Glutamatergic neuron (in vitro differentiated cells): ENCODE results near the gene COX6B2. TPM values are rescaled to one million over a fixed set of nuclear protein-coding genes. Genes with fewer than 3 reads are reported as not detected.

ENCODE experiments used
- DNase-seq: peaks from one replicate; pipeline ENCODE4 v3.0.0; 2022
- H3K27ac Mint-ChIP-seq: one replicate; pipeline ENCODE4 v1.8.0; 2020; ENCODE audit warnings: mild to moderate bottlenecking, mixed read lengths, inconsistent platforms; ENCODE audit not compliant: unreplicated experiment
- H3K27me3 Mint-ChIP-seq: one replicate; pipeline ENCODE4 v1.8.0; 2020; ENCODE audit warnings: mild to moderate bottlenecking, moderate library complexity, mixed read lengths, inconsistent platforms; ENCODE audit not compliant: unreplicated experiment
- H3K36me3 Mint-ChIP-seq: one replicate; pipeline ENCODE4 v1.8.0; 2020; ENCODE audit warnings: mild to moderate bottlenecking, mixed read lengths, inconsistent platforms; ENCODE audit not compliant: unreplicated experiment
- H3K4me1 Mint-ChIP-seq: one replicate; pipeline ENCODE4 v1.8.0; 2020; ENCODE audit warnings: mild to moderate bottlenecking, low read depth, mixed read lengths, inconsistent platforms; ENCODE audit not compliant: unreplicated experiment
- H3K4me3 Mint-ChIP-seq: one replicate; pipeline ENCODE4 v1.8.0; 2020; ENCODE audit warnings: mild to moderate bottlenecking, mixed read lengths, inconsistent platforms; ENCODE audit not compliant: unreplicated experiment
- H3K9me3 Mint-ChIP-seq: one replicate; pipeline ENCODE4 v1.8.0; 2020; ENCODE audit warnings: mild to moderate bottlenecking, moderate library complexity, mixed read lengths, inconsistent platforms; ENCODE audit not compliant: unreplicated experiment
- CTCF ChIP-seq: fragments of 200-600 bp; sonication (generic); IDR thresholded peaks from one replicate; pipeline ENCODE4 v1.5.0; 2021; ENCODE audit not compliant: partially characterized antibody, unreplicated experiment
- total RNA-seq: library from RNA; stranded (reverse); fragmentation: NEBNext Ultra II Directional; extraction: Animal tissue kit (Norgen Biotek cat#: 25700); gene quantifications from one replicate; pipeline ENCODE4 v1.2.1, GENCODE V29; 2021; ENCODE audit not compliant: unreplicated experiment

COX6B2 gene
- total RNA-seq, 1 donor from 2014 or later = 2.8 TPM

- H3K4me1 Mint-ChIP-seq = peaks cover 10% of the 10 kb centered on the region
- peaks cover 5% of the 10 kb centered on the region for H3K9me3 Mint-ChIP-seq
- no peak overlapping the region for H3K27ac Mint-ChIP-seq
- peaks cover 9% of the 10 kb centered on the region for H3K27me3 Mint-ChIP-seq
- peaks cover 13% of the 10 kb centered on the region for H3K36me3 Mint-ChIP-seq
- no peak overlapping the region for H3K4me3 Mint-ChIP-seq
- DNase-seq = no peak
- TF ChIP-seq CTCF = no peak
Observed at GRCh38 chr19:55309448-55309847, 45.1 kb downstream of the COX6B2 start.

- Mint-ChIP-seq H3K4me1 (peaks cover 9% of the 10 kb centered on the region), H3K9me3 (peaks cover 1% of the 10 kb centered on the region), H3K36me3 (peaks cover 12% of the 10 kb centered on the region), H3K4me3 (no peak overlapping the region), H3K27ac (no peak overlapping the region), H3K27me3 (peaks cover 8% of the 10 kb centered on the region)
- no peak for DNase-seq
- no peak for TF ChIP-seq CTCF
Observed at GRCh38 chr19:55308281-55308680, 46.2 kb downstream of the COX6B2 start.

- peaks cover 6% of the 10 kb centered on the region for H3K4me1 Mint-ChIP-seq
- peaks cover 9% of the 10 kb centered on the region for H3K36me3 Mint-ChIP-seq
- H3K4me3 Mint-ChIP-seq = no peak overlapping the region
- H3K9me3 Mint-ChIP-seq = peaks cover 1% of the 10 kb centered on the region
- TF ChIP-seq CTCF = no peak
- DNase-seq = no peak
- peaks cover 6% of the 10 kb centered on the region for H3K27me3 Mint-ChIP-seq
- no peak overlapping the region for H3K27ac Mint-ChIP-seq
Observed at GRCh38 chr19:55306712-55307111, 47.8 kb downstream of the COX6B2 start.

GRCh38 chr19:55305983-55306562 lies 48.4 kb downstream of the COX6B2 start:
- Mint-ChIP-seq H3K4me3 (no peak overlapping the region), H3K27ac (no peak overlapping the region), H3K36me3 (peaks cover 9% of the 10 kb centered on the region), H3K9me3 (peaks cover 1% of the 10 kb centered on the region), H3K27me3 (peaks cover 10% of the 10 kb centered on the region), H3K4me1 (peaks cover 10% of the 10 kb centered on the region)
- DNase-seq = no peak
- no peak for TF ChIP-seq CTCF

GRCh38 chr19:55305491-55305890 lies 49.0 kb downstream of the COX6B2 start:
- no peak for TF ChIP-seq CTCF
- DNase-seq = no peak

More at GRCh38 chr19:55305491-55305890, 49.0 kb downstream of the COX6B2 start:
- H3K9me3 Mint-ChIP-seq = peaks cover 1% of the 10 kb centered on the region
- H3K27me3 Mint-ChIP-seq = peaks cover 10% of the 10 kb centered on the region
- H3K27ac Mint-ChIP-seq = no peak overlapping the region
- peaks cover 9% of the 10 kb centered on the region for H3K36me3 Mint-ChIP-seq
- no peak overlapping the region for H3K4me3 Mint-ChIP-seq
- peaks cover 12% of the 10 kb centered on the region for H3K4me1 Mint-ChIP-seq
